CD14-positive monocyte (primary cell): ENCODE data around the gene RTP5. TPM values are rescaled to one million over a fixed set of nuclear protein-coding genes. Genes with fewer than 3 reads are reported as not detected.

Source experiments
- DNase-seq, 3 donors: peaks; one replicate each; pipeline ENCODE4 v3.0.0-alpha.2; 2011 to 2022
- H2AFZ ChIP-seq: 2 replicates; pipeline ENCODE4 v1.6.0; 2012; ENCODE audit warnings: mild to moderate bottlenecking, low read depth, low read length, inconsistent platforms; ENCODE audit not compliant: insufficient read depth, poor library complexity, severe bottlenecking
- H3K27ac ChIP-seq, 2 donors: 1 replicate in 1 of 2; 2 replicates in 1 of 2; pipeline ENCODE4 v1.5.1; 2012 to 2013; ENCODE audit warnings: low read length in 2 of 2, control low read depth in 1 of 2, inconsistent platforms in 1 of 2, low read depth in 1 of 2, mild to moderate bottlenecking in 1 of 2
- H3K27me3 ChIP-seq, 2 donors: one replicate each; pipeline versions ENCODE4 v1.6.0 to v1.6.1; 2011 to 2013; ENCODE audit warnings: low read length in 2 of 2; ENCODE audit not compliant: control insufficient read depth in 2 of 2, insufficient read depth in 2 of 2
- H3K36me3 ChIP-seq, 2 donors: replicated peaks in 1 of 2; 1 replicate in 1 of 2; 2 replicates in 1 of 2; pipeline versions ENCODE4 v1.5.1 to v1.6.1; 2012 to 2013; ENCODE audit warnings: low read length in 2 of 2, control low read depth in 1 of 2, inconsistent platforms in 1 of 2, mild to moderate bottlenecking in 1 of 2; ENCODE audit not compliant: insufficient read depth in 2 of 2, control insufficient read depth in 1 of 2
- H3K4me1 ChIP-seq, 2 donors: 1 replicate in 1 of 2; 2 replicates in 1 of 2; pipeline versions ENCODE4 v1.5.1 to v1.6.1; 2012 to 2013; ENCODE audit warnings: low read length in 2 of 2, control low read depth in 1 of 2, inconsistent platforms in 1 of 2, mild to moderate bottlenecking in 1 of 2, moderate library complexity in 1 of 2; ENCODE audit not compliant: insufficient read depth in 2 of 2, control insufficient read depth in 1 of 2
- H3K4me2 ChIP-seq: replicated peaks from 2 replicates; pipeline ENCODE3; 2012; ENCODE audit warnings: low read length, moderate library complexity, mild to moderate bottlenecking; ENCODE audit not compliant: poor library complexity, severe bottlenecking; ENCODE audit errors: extremely low read depth
- H3K4me3 ChIP-seq, 3 experiments: fragments of 200-600 bp in 1 of 3; sonication (generic) in 1 of 3; replicated peaks in 1 of 3; 1 replicate in 2 of 3; 2 replicates in 1 of 3; pipeline ENCODE4 v1.5.1; 2011 to 2013; ENCODE audit warnings: low read length in 3 of 3, mild to moderate bottlenecking in 3 of 3, control low read depth in 2 of 3, low read depth in 2 of 3, inconsistent platforms in 1 of 3, moderate library complexity in 1 of 3
- H3K79me2 ChIP-seq: 2 replicates; pipeline ENCODE4 v1.6.0; 2012; ENCODE audit warnings: mild to moderate bottlenecking, control low read depth, inconsistent platforms, low read length, moderate library complexity; ENCODE audit not compliant: insufficient read depth
- H3K9ac ChIP-seq: 2 replicates; pipeline ENCODE4 v1.6.0; 2017; ENCODE audit warnings: low read length, mild to moderate bottlenecking; ENCODE audit not compliant: insufficient read depth, poor library complexity, severe bottlenecking
- H3K9me3 ChIP-seq, 2 donors: replicated peaks in 1 of 2; 1 replicate in 1 of 2; 2 replicates in 1 of 2; pipeline versions ENCODE4 v1.5.1 to v1.6.1; 2012 to 2013; ENCODE audit warnings: low read length in 2 of 2, control low read depth in 1 of 2; ENCODE audit not compliant: control insufficient read depth in 1 of 2, insufficient read depth in 1 of 2
- H4K20me1 ChIP-seq: 2 replicates; pipeline ENCODE4 v1.6.0; 2012; ENCODE audit warnings: mild to moderate bottlenecking, low read length, control low read depth, moderate library complexity; ENCODE audit not compliant: insufficient read depth
- H3K27ac Mint-ChIP-seq, 7 donors: one replicate each; pipeline ENCODE4 v1.8.0; 2020; ENCODE audit warnings: mild to moderate bottlenecking in 7 of 7, mixed read lengths in 7 of 7, moderate library complexity in 6 of 7, inconsistent platforms in 2 of 7
- H3K27me3 Mint-ChIP-seq, 3 donors: one replicate each; pipeline ENCODE4 v1.8.0; 2021 to 2022; ENCODE audit warnings: low read depth in 3 of 3, mild to moderate bottlenecking in 3 of 3, mixed read lengths in 3 of 3, moderate library complexity in 3 of 3, inconsistent platforms in 1 of 3
- H3K36me3 Mint-ChIP-seq, 2 donors: one replicate each; pipeline ENCODE4 v1.8.0; 2020; ENCODE audit warnings: mixed read lengths in 2 of 2, inconsistent platforms in 1 of 2, mild to moderate bottlenecking in 1 of 2
- H3K4me1 Mint-ChIP-seq: one replicate; pipeline ENCODE4 v1.8.0; 2020; ENCODE audit warnings: mild to moderate bottlenecking, mixed read lengths
- H3K4me3 Mint-ChIP-seq, 2 donors: one replicate each; pipeline ENCODE4 v1.8.0; 2020; ENCODE audit warnings: mild to moderate bottlenecking in 2 of 2, mixed read lengths in 2 of 2, moderate library complexity in 1 of 2
- H3K9me3 Mint-ChIP-seq, 7 donors: one replicate each; pipeline ENCODE4 v1.8.0; 2020 to 2022; ENCODE audit warnings: mixed read lengths in 7 of 7, mild to moderate bottlenecking in 6 of 7, moderate library complexity in 6 of 7, inconsistent platforms in 2 of 7
- CTCF ChIP-seq: fragments of 200-600 bp; IDR thresholded peaks from one replicate; pipeline ENCODE4 v1.8.0; 2022; ENCODE audit warnings: antibody characterized with exemption, mild to moderate bottlenecking
- WGBS: methylation state at CpG from one replicate; pipeline ENCODE4 v1.1.5; 2013; ENCODE audit warnings: missing lambda C conversion rate; ENCODE audit not compliant: insufficient coverage; 5-methylcytosine and 5-hydroxymethylcytosine counted together
- intact Hi-C, 2 donors: fragments of 100-400 bp; cut with micrococcal nuclease; formaldehyde crosslinking; loops; one replicate each; pipeline versions ENCODE4 v1.15.0 to v1.15.1; 2023
- polyA plus RNA-seq, 3 donors: library from polyadenylated mRNA; depleted of rRNA in 1 of 3; unstranded in 2 of 3; stranded (reverse) in 1 of 3; fragments of 300-500 nt in 2 of 3; fragments of >200 nt in 1 of 3; fragmentation: Illumina TruSeq in 2 of 3; gene quantifications; 1 replicate in 2 of 3; 2 replicates in 1 of 3; pipeline ENCODE4 v1.2.3, GENCODE V29; 2012 to 2021

RTP5 gene
- polyA plus RNA-seq, 3 donors = 0.03 TPM; not detected in 2

- Mint-ChIP-seq H3K4me3 (peak overlapping the region; percentile 78 to 90), H3K4me1 (peaks cover 38% of the 10 kb centered on the region), H3K9me3 (peaks cover 0 to 3% (median 0%) of the 10 kb centered on the region in 7 donors), H3K27me3 (peaks cover 7 to 27% (median 23%) of the 10 kb centered on the region in 3 donors), H3K27ac (peak overlapping the region in 5 of 7 donors; percentile 45 to 85 (median 76)), H3K36me3 (peaks cover 4 to 6% of the 10 kb centered on the region in 2 donors)
- peak overlapping the region; percentile 39 to 69 (median 46) for H3K4me3 ChIP-seq
- H2AFZ ChIP-seq = peak overlapping the region; percentile 56
- no peak overlapping the region for H3K27ac ChIP-seq
- no peak for TF ChIP-seq CTCF
- intact Hi-C loops = no loop called here
- peak overlapping the region; percentile 77 for H3K4me2 ChIP-seq
- H3K79me2 ChIP-seq = no peaks in the 10 kb centered on the region
- peak overlapping the region; percentile 43 for H3K9ac ChIP-seq
- peak; percentile 43 to 49 (median 47) for DNase-seq
- H3K9me3 ChIP-seq = no peaks in the 10 kb centered on the region
- WGBS = 6% methylated on average over 62 of the region's 65 CpGs
- H3K4me1 ChIP-seq = peaks cover 14 to 35% of the 10 kb centered on the region in 2 donors
- no peaks in the 10 kb centered on the region for H3K36me3 ChIP-seq
- no peaks in the 10 kb centered on the region for H3K27me3 ChIP-seq
- H4K20me1 ChIP-seq = no peaks in the 10 kb centered on the region
Observed at GRCh38 chr2:241844066-241844728, 25.3 kb upstream of the RTP5 start.

GRCh38 chr2:241844831-241845578 is 24.5 kb upstream of the RTP5 start:
- H3K79me2 ChIP-seq = no peaks in the 10 kb centered on the region
- no peak overlapping the region for H3K27ac ChIP-seq

More at GRCh38 chr2:241844831-241845578, 24.5 kb upstream of the RTP5 start:
- Histone ChIP-seq H3K4me3 (peak overlapping the region in 2 of 3 experiments; percentile 46 to 69), H4K20me1 (no peaks in the 10 kb centered on the region), H3K36me3 (no peaks in the 10 kb centered on the region), H3K4me1 (peaks cover 14 to 35% of the 10 kb centered on the region in 2 donors), H3K9ac (peak overlapping the region; percentile 43), H3K4me2 (peak overlapping the region; percentile 77), H3K27me3 (no peaks in the 10 kb centered on the region), H2AFZ (no peak overlapping the region), H3K9me3 (no peaks in the 10 kb centered on the region)
- Mint-ChIP-seq H3K27ac (peak overlapping the region in 5 of 7 donors; percentile 50 to 85 (median 76)), H3K27me3 (peaks cover 7 to 26% (median 23%) of the 10 kb centered on the region in 3 donors), H3K4me3 (peak overlapping the region; percentile 78 to 90), H3K4me1 (peaks cover 38% of the 10 kb centered on the region), H3K36me3 (peaks cover 4 to 6% of the 10 kb centered on the region in 2 donors), H3K9me3 (peaks cover 0 to 3% (median 0%) of the 10 kb centered on the region in 7 donors)
- no peak for TF ChIP-seq CTCF
- DNase-seq = no peak
- intact Hi-C loops = no loop called here
- 92% methylated on average over 29 of the region's 37 CpGs for WGBS
